WTC11 (cell line): Measurements from ENCODE around the gene WDR81. TPM values are rescaled to one million over a fixed set of nuclear protein-coding genes. Genes with fewer than 3 reads are reported as not detected.

Experiments used
- ATAC-seq: fragments of 200-7000 bp; cut with Tn5 transposase; 2 replicates; pipeline ENCODE4 v1.10.0; 2021; ENCODE audit warnings: mild to moderate bottlenecking, moderate library complexity
- CTCF ChIA-PET: fragments of 300-600 bp; sonication (Branson Sonifier 250); formaldehyde crosslinking; loops from one replicate; lab custom pipeline; 2021; ENCODE audit warnings: antibody characterized with exemption; lab: Charles Lee
- POLR2A ChIA-PET: fragments of 350-600 bp; sonication (Branson Sonifier 250); formaldehyde crosslinking; loops from one replicate; lab custom pipeline; 2021; ENCODE audit warnings: antibody characterized with exemption; lab: Charles Lee
- DNase-seq: peaks from one replicate; pipeline ENCODE4 v3.0.0; 2021; ENCODE audit warnings: low spot score
- H3K27ac Mint-ChIP-seq: 2 replicates; pipeline ENCODE4 v1.8.0; 2021; ENCODE audit warnings: mixed read lengths
- H3K27me3 Mint-ChIP-seq: 2 replicates; pipeline ENCODE4 v1.8.0; 2021; ENCODE audit warnings: low read depth, mild to moderate bottlenecking, moderate library complexity, mixed read lengths
- H3K36me3 Mint-ChIP-seq: 2 replicates; pipeline ENCODE4 v1.8.0; 2021; ENCODE audit warnings: mixed read lengths
- H3K4me1 Mint-ChIP-seq: 2 replicates; pipeline ENCODE4 v1.8.0; 2022; ENCODE audit warnings: mixed read lengths
- H3K4me3 Mint-ChIP-seq: 2 replicates; pipeline ENCODE4 v1.8.0; 2021; ENCODE audit warnings: mild to moderate bottlenecking, moderate library complexity, mixed read lengths
- H3K9me3 Mint-ChIP-seq: 2 replicates; pipeline ENCODE4 v1.8.0; 2021; ENCODE audit warnings: mixed read lengths
- ARID4B ChIP-seq: sonication (generic); formaldehyde crosslinking; IDR thresholded peaks from 2 replicates; pipeline ENCODE4 v1.8.0; 2023; ENCODE audit warnings: missing genetic modification reagents, mild to moderate bottlenecking, borderline replicate concordance
- CREM ChIP-seq: sonication (generic); formaldehyde crosslinking; IDR thresholded peaks from 2 replicates; pipeline ENCODE4 v1.8.1; 2022; ENCODE audit warnings: mild to moderate bottlenecking, missing genetic modification reagents, moderate library complexity
- E2F5 ChIP-seq: sonication (generic); formaldehyde crosslinking; IDR thresholded peaks from 2 replicates; pipeline ENCODE4 v1.8.1; 2022; ENCODE audit warnings: mild to moderate bottlenecking, moderate library complexity, missing genetic modification reagents
- ERG ChIP-seq: fragments of 250-450 bp; sonication (Bioruptor Pico); IDR thresholded peaks from 2 replicates; pipeline ENCODE4 v1.8.0; 2021; ENCODE audit warnings: mild to moderate bottlenecking
- FOXJ3 ChIP-seq: sonication (generic); formaldehyde crosslinking; IDR thresholded peaks from 2 replicates; pipeline ENCODE4 v1.9.0; 2021; ENCODE audit warnings: missing genetic modification reagents, mild to moderate bottlenecking, borderline replicate concordance
- FOXK1 ChIP-seq: sonication (generic); formaldehyde crosslinking; IDR thresholded peaks from 2 replicates; pipeline ENCODE4 v1.8.0; 2022; ENCODE audit warnings: mild to moderate bottlenecking, moderate library complexity, missing genetic modification reagents
- IRF2 ChIP-seq: sonication (generic); formaldehyde crosslinking; IDR thresholded peaks from 2 replicates; pipeline ENCODE4 v1.8.0; 2022; ENCODE audit warnings: low read depth, missing genetic modification reagents, borderline replicate concordance
- NR3C1 ChIP-seq: sonication (generic); formaldehyde crosslinking; conservative IDR thresholded peaks from 2 replicates; pipeline ENCODE4 v1.8.1; 2023; ENCODE audit warnings: low read depth, mild to moderate bottlenecking, missing genetic modification reagents
- PRRX2 ChIP-seq: fragments of 250-450 bp; sonication (Bioruptor Pico); IDR thresholded peaks from 2 replicates; pipeline ENCODE4 v1.8.0; 2021; ENCODE audit warnings: mild to moderate bottlenecking
- SMAD3 ChIP-seq: sonication (generic); formaldehyde crosslinking; IDR thresholded peaks from 2 replicates; pipeline ENCODE4 v1.8.0; 2022; ENCODE audit warnings: missing genetic modification reagents, mild to moderate bottlenecking, borderline replicate concordance
- SMAD4 ChIP-seq: sonication (generic); formaldehyde crosslinking; IDR thresholded peaks from 2 replicates; pipeline ENCODE4 v1.8.0; 2022; ENCODE audit warnings: mild to moderate bottlenecking, missing genetic modification reagents
- ZNF317 ChIP-seq: sonication (generic); formaldehyde crosslinking; IDR thresholded peaks from 2 replicates; pipeline ENCODE4 v1.8.1; 2023; ENCODE audit warnings: low read depth, mild to moderate bottlenecking, moderate library complexity, missing genetic modification reagents, borderline replicate concordance
- ZNF416 ChIP-seq: fragments of 250-450 bp; sonication (Bioruptor Pico); IDR thresholded peaks from 2 replicates; pipeline ENCODE4 v1.9.0; 2021; ENCODE audit warnings: mild to moderate bottlenecking, inconsistent platforms
- ZNF671 ChIP-seq: fragments of 250-450 bp; sonication (Bioruptor Pico); IDR thresholded peaks from 2 replicates; pipeline ENCODE4 v1.8.0; 2021; ENCODE audit warnings: mild to moderate bottlenecking
- total RNA-seq: library from RNA; stranded (reverse); gene quantifications from 3 replicates; pipeline ENCODE4 v1.2.3, GENCODE V29; 2021
- TF ChIP-seq, protein P1 (sequence below): sonication (generic); formaldehyde crosslinking; IDR thresholded peaks from 2 replicates; pipeline ENCODE4 v1.8.1; 2023; ENCODE audit warnings: mild to moderate bottlenecking, missing genetic modification reagents, borderline replicate concordance
- TF ChIP-seq, protein P2 (sequence below): fragments of 250-450 bp; sonication (Bioruptor Pico); IDR thresholded peaks from 2 replicates; pipeline ENCODE4 v2.1.2; 2022; ENCODE audit warnings: mild to moderate bottlenecking, moderate library complexity
- TF ChIP-seq, protein P3 (sequence below): sonication (generic); formaldehyde crosslinking; conservative IDR thresholded peaks from 2 replicates; pipeline ENCODE4 v1.8.1; 2022; ENCODE audit warnings: mild to moderate bottlenecking, missing genetic modification reagents
- TF ChIP-seq, protein P4 (sequence below): sonication (generic); formaldehyde crosslinking; IDR thresholded peaks from 2 replicates; pipeline ENCODE4 v1.8.0; 2022; ENCODE audit warnings: mild to moderate bottlenecking, missing genetic modification reagents

Gene WDR81
- total RNA-seq, 1 experiment from 2014 or later = 16.4 TPM

DNA sequence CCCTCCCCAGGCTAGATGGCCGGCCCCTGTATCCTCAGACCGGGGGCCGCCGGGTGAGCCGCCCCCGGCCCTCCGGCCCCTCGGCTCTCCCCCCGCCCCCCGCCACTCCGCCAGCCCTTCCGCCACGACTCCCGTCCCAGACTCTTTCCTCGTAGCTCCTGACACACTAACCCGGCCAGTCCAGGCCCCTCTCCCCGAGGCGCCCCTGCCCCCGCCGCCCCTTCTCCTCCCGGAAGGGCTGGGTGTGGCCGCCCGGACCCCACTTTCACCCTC lies 8.8 kb upstream of the WDR81 start:
- peak overlapping the region; percentile 65; the same call in 1 of the 2 replicates for H3K27ac Mint-ChIP-seq
- H3K4me3 Mint-ChIP-seq = peak overlapping the region; percentile 93
- DNase-seq (no peak), ATAC-seq (no peak)
- H3K9me3 Mint-ChIP-seq = no peaks in the 10 kb centered on the region
- ChIA-PET CTCF (interaction anchor here (0.6 to 5.7 kb wide), 12 partner anchors 13 to 730 kb away, joined by 3 to 64 read pairs (median 9); partner anchors contain the start of genes RILP and SERPINF1), POLR2A (interaction anchor here (0.7 to 2.2 kb wide), 6 partner anchors 9 to 69 kb away, joined by 3 to 17 read pairs (median 4); partner anchors contain the start of gene WDR81)
- TF ChIP-seq, protein P1, sequence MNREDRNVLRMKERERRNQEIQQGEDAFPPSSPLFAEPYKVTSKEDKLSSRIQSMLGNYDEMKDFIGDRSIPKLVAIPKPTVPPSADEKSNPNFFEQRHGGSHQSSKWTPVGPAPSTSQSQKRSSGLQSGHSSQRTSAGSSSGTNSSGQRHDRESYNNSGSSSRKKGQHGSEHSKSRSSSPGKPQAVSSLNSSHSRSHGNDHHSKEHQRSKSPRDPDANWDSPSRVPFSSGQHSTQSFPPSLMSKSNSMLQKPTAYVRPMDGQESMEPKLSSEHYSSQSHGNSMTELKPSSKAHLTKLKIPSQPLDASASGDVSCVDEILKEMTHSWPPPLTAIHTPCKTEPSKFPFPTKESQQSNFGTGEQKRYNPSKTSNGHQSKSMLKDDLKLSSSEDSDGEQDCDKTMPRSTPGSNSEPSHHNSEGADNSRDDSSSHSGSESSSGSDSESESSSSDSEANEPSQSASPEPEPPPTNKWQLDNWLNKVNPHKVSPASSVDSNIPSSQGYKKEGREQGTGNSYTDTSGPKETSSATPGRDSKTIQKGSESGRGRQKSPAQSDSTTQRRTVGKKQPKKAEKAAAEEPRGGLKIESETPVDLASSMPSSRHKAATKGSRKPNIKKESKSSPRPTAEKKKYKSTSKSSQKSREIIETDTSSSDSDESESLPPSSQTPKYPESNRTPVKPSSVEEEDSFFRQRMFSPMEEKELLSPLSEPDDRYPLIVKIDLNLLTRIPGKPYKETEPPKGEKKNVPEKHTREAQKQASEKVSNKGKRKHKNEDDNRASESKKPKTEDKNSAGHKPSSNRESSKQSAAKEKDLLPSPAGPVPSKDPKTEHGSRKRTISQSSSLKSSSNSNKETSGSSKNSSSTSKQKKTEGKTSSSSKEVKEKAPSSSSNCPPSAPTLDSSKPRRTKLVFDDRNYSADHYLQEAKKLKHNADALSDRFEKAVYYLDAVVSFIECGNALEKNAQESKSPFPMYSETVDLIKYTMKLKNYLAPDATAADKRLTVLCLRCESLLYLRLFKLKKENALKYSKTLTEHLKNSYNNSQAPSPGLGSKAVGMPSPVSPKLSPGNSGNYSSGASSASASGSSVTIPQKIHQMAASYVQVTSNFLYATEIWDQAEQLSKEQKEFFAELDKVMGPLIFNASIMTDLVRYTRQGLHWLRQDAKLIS (CRISPR knock-in tag) = no peak
- TF ChIP-seq SMAD4 = no peak
- TF ChIP-seq, protein P2, sequence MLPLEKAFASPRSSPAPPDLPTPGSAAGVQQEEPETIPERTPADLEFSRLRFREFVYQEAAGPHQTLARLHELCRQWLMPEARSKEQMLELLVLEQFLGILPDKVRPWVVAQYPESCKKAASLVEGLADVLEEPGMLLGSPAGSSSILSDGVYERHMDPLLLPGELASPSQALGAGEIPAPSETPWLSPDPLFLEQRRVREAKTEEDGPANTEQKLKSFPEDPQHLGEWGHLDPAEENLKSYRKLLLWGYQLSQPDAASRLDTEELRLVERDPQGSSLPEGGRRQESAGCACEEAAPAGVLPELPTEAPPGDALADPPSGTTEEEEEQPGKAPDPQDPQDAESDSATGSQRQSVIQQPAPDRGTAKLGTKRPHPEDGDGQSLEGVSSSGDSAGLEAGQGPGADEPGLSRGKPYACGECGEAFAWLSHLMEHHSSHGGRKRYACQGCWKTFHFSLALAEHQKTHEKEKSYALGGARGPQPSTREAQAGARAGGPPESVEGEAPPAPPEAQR (CRISPR knock-in tag) = no peak
- TF ChIP-seq ARID4B = no peak
- no peak for TF ChIP-seq IRF2 (CRISPR knock-in tag)
- TF ChIP-seq ZNF317 (CRISPR knock-in tag) = no peak
- no peak for TF ChIP-seq PRRX2 (CRISPR knock-in tag)
- TF ChIP-seq, protein P3, sequence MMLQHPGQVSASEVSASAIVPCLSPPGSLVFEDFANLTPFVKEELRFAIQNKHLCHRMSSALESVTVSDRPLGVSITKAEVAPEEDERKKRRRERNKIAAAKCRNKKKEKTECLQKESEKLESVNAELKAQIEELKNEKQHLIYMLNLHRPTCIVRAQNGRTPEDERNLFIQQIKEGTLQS (CRISPR knock-in tag) = no peak
- TF ChIP-seq, protein P4, sequence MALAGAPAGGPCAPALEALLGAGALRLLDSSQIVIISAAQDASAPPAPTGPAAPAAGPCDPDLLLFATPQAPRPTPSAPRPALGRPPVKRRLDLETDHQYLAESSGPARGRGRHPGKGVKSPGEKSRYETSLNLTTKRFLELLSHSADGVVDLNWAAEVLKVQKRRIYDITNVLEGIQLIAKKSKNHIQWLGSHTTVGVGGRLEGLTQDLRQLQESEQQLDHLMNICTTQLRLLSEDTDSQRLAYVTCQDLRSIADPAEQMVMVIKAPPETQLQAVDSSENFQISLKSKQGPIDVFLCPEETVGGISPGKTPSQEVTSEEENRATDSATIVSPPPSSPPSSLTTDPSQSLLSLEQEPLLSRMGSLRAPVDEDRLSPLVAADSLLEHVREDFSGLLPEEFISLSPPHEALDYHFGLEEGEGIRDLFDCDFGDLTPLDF = no peak
- TF ChIP-seq E2F5 (CRISPR knock-in tag) = no peak
- TF ChIP-seq CREM = no peak
- no peak for TF ChIP-seq NR3C1 (CRISPR knock-in tag)
- no peak for TF ChIP-seq FOXJ3 (CRISPR knock-in tag)
- no peak for TF ChIP-seq FOXK1 (CRISPR knock-in tag)
- no peak for TF ChIP-seq ZNF416 (CRISPR knock-in tag)
- no peak for TF ChIP-seq ERG
- no peak for TF ChIP-seq SMAD3 (CRISPR knock-in tag)
- TF ChIP-seq ZNF671 (CRISPR knock-in tag) = no peak
- H3K4me1 Mint-ChIP-seq = peaks cover 24% of the 10 kb centered on the region
- no peaks in the 10 kb centered on the region for H3K27me3 Mint-ChIP-seq
- no peaks in the 10 kb centered on the region for H3K36me3 Mint-ChIP-seq
